Measurements from ENCODE around the gene URM1.
"Not testable (repeated sequence)": the region's sequence is repeated elsewhere in the genome, so short reads cannot be mapped to it uniquely, and the experiment has no call there.

Gene URM1

GRCh38 chr9:128406848-128407391, 35.7 kb downstream of the URM1 start:
- in situ Hi-C loops (cut with MboI; ENCODE audit: low sequenced_read_pairs) = no loop called here

GRCh38 chr9:128408963-128409431, 37.8 kb downstream of the URM1 start:
- in situ Hi-C loops (cut with MboI; ENCODE audit: low sequenced_read_pairs) = no loop called here

DNA sequence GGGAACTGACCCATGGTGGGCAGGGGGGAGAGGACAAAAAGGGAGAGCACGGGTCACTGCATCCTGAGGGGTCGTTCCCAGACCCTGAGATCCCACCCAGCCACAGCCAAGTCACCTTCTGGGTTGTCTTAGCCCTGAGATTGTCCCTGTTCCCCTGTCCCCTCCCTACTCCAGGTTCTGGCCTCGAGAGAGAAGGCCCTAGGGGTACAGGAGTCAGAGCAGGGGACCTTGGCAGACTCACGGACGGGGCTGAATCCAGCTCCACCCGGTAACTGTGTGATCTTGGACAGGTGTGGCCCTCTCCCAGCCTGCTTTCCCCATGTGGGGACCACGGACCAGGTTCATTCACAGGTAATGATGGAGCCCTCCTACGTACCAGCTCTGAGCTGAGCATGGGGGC, 38.3 kb downstream of the URM1 start:
- in situ Hi-C loops (cut with MboI; ENCODE audit: low sequenced_read_pairs) = no loop called here

DNA sequence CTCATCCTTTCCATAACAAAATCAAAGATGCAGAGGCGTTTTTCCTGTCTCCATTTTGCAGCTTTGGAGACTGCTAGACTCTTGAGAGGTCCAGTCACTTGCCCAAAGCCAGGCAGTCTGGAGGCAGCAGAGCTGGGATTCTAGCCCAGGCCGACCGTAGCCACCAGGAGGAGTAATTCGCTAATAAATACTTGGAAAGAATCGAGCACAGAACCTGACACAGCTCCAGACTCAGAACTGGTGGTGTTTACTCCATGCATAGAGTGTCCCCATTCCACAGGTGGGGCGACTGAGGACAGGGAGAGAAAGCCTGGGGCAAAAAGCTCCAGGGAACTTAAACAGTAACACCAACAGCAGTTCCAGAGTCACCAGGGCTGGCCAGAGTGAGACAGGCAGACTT, 38.8 kb downstream of the URM1 start:
- in situ Hi-C loops (cut with MboI; ENCODE audit: low sequenced_read_pairs) = no loop called here

DNA sequence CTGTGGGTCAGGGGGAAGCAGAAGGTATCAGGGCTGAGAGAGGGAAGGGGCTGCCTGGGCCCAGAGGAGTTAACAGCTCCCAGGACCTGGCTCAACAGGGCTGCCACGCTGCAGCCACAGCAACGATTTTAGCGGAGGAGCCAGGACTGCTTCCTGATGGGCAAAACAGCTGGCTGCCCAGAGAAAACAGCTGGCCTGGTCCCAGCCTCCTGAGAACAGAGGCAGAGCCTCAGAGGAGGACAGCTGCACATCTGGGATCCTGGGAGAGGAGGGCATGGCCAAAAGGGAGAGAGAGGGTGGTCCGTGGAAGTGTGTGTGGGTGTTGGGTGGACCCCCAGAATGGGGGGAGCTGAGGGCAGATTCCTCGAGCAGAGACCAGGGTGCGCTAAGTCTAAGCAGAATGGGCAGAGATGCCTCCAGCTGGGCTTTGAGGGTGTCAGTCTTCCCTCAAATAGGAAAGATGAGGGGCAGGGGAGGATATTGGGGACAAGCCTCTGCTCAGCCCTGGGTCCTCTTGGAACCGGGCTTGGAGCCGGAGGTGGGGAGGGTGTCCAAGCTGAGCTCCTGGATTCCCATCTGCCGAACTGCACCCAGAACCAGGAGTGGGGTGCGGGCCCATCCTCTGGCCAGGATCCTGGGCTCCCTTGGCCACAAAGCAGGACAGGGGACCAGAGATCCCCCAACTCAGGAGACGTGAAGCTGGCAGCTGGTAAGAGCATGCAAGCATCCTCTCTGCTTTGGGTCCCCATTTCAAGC, 40.4 kb downstream of the URM1 start:
- in situ Hi-C loops (cut with MboI; ENCODE audit: low sequenced_read_pairs) = no loop called here

DNA sequence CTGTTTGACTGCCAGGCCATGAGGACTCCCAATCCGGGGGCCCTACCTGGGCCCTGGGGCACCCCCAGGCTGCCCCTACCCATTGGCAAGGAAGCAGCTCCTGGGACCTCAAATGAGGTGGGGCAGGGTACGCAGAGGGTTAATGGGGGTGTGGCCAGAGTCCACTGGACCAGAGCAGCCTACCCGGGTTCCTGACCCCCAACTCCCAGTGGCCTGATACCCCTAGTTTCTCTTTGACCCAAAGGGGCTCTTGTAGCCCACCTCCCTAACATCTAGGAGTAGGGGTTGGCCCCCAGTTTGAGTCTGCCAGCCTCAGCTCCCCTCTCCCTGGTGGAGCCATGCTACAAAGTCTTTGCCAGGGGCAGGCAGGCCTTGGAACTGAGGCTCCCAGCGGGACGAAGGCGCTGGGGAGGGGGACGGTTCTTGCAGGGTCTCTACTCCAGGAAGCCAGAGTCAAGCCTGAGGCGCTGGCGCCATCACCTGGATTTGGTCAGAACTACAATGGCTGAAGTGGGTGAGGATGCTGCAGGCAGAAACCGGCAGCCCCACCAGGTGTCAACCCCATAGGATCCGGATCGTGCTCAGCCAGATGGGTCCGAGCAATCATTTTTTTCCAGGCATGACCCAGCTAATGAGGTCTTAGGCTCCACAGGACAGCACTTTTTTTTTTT, 41.1 kb downstream of the URM1 start:
- in situ Hi-C loops (cut with MboI; ENCODE audit: low sequenced_read_pairs) = no loop called here

DNA sequence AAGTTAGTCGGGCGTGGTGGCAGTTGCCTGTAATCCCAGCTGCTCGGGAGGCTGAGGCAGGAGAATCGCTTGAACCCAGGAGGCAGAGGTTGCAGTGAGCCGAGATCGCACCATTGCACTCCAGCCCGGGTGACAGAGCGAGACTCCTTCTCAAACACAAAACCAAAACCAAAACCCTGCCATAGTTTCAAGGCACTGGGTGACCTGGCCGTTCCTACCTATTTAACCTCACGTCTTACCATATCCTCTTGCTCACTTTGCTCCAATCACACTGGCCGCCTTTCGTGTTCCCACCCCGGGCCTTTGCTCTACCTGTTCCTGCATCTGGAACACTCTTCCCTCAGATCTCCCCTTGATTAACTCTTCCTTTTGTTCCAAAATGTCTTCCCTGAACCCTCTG, 42.6 kb downstream of the URM1 start:
- in situ Hi-C loops (cut with MboI; ENCODE audit: low sequenced_read_pairs) = not testable (repeated sequence)

- in situ Hi-C loops (cut with MboI; ENCODE audit: low sequenced_read_pairs) = no loop called here
These were observed 43.3 kb downstream of the URM1 start for GRCh38 chr9:128414461-128414860.

DNA sequence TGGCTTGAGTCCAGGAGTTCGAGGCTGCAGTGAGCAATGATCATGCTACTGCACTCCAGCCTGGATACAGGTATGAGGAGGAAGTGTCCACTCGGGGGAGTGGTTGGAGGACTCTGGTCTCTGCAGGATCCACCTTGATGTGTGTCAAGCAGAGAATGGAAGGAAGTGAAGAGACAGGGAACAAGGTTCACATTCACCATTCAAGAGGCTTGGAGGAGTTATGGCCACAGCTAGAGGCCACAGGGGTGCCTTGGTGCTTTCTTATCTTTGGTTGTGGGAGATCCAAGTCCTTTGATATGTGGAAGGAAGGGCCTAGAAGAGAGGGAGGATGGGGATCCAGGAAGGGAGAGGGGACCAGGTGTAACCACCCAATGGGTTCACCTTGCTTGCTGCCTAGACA, 44.1 kb downstream of the URM1 start:
- in situ Hi-C loops (cut with MboI; ENCODE audit: low sequenced_read_pairs) = no loop called here

DNA sequence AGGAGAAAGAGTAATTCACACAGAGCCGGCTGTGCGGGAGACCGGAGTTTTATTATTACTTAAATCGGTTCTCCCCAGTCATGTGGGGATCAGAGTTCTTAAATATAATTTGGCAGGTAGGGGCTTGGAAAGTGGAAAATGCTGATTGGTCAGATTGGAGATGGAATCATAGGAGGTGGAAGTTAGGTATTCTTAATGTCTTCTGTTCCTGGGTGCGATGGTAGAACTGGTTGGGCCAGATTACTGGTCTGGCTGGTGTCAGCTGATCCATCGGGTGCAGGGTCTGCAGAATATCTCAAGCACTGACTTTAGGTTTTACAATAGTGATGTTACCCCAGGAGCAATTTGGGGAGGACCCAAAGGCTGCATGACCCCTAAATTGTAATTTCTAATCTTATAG, 44.8 kb downstream of the URM1 start:
- in situ Hi-C loops (cut with MboI; ENCODE audit: low sequenced_read_pairs) = no loop called here

DNA sequence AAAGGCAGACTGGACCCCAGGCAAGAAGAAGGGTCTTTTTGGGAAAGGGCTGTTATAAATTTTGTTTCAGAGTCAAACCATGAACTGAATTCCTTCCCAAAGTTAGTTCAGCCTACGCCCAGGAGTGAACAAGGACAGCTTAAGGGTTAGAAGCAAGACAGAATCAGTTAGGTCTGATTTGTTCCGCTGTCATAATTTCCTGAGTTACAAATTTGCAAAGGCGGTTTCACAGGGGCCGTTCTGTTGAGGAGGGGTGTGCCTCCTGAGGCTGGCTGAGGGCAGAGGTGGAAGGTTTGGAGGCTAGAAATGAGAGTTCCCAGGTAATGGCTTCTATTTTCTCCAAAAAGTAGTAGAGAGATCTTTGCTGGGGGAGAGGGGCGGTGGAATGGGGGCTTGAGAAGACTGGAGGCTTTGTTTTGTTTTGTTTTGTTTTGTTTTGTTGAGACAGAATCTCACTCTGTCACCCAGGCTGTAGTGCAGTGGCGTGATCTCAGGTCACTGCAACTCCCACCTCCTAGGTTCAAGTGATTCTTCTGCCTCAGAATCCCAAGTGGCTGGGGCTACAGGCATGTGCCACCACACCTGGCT, 45.4 kb downstream of the URM1 start:
- in situ Hi-C loops (cut with MboI; ENCODE audit: low sequenced_read_pairs) = no loop called here

DNA sequence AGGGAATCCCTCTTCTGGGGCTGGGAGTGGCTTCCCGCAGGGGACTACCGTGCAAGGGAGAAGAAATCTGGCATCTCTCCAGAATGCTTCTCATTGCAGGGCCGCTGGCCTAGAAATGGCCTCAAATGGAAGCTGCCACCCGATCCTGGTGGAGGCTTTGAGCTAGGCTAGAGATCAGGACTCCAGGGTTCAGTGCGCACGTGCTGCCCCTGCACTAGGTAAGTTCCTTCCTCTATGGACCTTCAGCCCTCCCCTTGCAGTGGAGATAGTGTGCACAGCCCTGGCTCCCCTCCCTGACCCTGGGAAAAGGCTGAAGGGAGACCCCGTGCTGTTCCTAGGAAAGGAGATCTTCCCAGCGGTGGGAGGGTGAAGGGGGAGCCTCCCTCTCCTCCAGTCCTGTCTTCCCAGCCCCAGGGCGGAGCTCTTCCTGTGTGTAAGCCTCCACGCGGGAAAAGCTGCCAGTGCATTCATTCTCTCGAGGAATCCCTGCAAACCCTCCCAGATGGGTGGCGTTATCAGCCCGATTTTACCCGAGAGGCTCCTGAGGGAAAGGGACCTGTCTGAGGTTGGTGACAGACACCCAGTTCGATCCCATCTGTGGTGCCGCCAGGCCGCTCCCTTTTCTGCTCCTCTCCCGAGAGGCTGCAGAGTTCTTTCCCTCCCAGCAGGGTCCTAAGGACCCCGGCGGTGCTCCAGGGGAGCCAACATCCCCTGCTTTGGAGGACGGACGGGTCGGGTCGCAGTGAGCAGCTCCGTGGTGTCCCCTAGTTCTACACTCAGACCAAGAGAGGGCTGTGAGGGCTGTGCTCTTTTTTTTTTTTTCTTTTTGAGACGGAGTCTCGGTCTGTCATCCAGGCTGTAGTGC, 48.1 kb downstream of the URM1 start:
- in situ Hi-C loops (cut with MboI; ENCODE audit: low sequenced_read_pairs) = no loop called here

DNA sequence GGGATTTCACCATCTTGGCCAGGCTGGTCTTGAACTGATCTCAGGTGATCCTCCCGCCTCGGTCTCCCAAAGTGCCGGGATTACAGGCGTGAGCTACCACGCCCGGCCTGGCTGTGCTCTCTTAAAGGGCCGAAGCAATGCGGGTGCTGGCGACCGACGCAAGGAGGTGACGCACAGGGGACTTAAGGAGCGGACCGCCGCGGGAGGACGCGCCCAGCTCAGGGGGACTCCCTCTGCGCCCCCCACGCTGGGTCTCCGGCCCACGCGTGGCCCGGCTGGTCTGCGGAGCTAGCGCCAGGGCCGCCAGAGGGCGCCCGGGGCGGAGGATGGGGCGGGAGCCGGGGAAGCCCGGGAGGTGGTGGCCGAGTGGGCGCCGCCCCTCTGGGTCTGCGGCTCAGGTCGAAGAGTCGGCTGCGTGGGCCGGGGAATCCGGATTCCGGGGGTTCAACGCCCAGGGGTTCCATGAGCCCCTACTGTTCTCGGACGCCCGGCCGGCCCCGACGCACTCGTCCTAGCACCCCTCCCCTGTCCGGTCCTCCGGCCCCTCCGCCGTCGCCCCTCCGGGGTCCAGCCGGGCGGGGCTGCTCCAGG, 49.0 kb downstream of the URM1 start:
- in situ Hi-C loops (cut with MboI; ENCODE audit: low sequenced_read_pairs) = no loop called here

DNA sequence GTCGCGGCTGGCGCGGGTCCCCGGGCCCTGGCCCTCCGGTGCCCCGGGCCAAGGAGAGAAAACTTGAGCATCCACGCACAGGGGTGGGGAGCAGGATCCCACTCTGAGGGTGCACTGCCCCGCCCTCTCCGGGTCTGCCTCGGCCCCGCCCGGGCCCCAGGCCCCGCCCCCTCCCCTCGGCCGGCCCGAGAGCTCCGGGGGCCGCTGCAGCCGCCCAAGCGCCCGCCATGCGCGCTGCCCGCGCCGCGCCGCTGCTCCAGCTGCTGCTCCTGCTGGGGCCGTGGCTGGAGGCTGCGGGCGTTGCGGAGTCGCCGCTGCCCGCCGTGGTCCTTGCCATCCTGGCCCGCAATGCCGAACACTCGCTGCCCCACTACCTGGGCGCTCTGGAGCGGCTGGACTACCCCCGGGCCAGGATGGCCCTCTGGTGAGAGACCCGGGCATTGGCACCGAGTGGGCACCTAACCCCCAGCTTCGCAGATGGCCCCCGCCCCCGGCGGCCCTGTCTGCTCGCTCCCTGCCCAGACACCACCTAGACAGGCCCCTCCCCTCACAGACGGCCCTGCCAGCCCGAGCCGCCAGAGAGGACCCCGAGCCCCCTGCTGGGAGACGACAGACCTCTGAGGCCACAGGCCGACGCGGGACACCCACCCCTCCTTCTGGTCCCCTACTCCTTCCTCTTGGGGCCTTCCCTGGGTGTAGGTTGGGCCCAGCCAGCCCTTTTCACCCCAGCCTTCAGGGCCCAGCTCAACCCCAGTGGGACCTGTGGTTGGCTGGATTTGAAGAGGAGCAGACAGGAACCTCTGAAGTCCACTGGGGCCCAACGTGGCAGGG, 49.7 kb downstream of the URM1 start, which contains the start of gene CERCAM:
CERCAM (plus strand) TSS at position 207 of the 831 bp plus-strand sequence; CDS start at position 228, 21 bp downstream.
- in situ Hi-C loops (cut with MboI; ENCODE audit: low sequenced_read_pairs) = no loop called here

DNA sequence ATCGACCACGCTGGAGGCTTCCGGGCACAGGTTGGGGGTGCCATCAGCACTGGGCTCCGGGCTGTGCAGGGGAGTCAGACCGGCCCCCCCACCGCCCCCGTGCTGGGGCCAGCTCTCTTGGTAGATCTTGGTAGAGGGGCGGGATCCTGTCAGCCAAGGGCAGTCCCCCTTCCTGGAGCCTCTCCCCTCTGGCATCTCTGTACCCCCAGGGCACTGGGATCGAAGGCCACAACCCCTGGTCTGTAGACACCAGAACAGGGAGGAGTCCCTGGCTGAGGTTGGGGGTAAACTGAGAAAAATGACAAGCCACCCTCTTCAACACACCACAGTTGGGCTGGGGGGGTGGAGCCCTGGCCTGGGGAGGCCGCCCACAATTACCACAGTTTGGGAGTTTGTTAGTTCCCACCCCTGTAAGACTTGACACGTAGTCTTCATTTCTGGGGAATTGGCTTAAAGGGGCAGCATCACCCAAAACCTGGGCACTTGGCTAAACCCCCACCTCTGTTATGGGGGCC, 50.4 kb downstream of the URM1 start:
- in situ Hi-C loops (cut with MboI; ENCODE audit: low sequenced_read_pairs) = no loop called here

DNA sequence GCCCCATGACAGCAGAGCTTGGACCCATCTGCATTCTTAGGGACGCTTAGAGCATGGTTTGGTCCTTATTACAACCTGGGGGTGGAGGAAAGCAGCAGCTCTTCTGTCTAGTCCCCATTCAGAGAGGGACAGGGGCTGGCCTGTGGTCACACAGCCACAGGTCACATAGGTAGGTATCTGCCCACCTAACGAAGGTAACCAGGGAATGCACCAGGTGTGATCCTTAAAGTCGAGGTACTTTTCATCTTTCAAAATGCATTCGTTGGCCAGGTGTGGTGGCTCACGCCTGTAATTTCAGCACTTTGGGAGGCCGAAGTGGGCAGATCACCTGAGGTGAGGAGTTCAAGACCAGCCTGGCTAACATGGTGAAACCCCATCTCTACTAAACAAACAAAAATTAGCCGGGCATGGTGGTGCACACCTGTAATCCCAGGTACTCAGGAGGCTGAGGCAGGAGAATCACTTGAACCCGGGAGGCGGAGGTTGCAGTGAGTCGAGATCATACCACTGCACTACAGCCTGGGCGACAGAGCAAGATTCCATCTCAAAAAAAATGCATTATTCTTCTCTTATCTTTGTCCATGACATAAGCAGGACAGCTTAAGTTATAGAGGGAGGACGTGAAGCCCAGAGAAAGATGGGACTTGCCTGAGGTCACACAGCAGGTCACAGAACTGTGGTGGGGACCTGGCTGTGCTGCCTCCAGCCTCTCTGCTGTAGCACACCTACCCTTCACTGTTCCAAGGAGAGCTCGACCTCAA, 51.0 kb downstream of the URM1 start:
- in situ Hi-C loops (cut with MboI; ENCODE audit: low sequenced_read_pairs) = not testable (repeated sequence)

DNA sequence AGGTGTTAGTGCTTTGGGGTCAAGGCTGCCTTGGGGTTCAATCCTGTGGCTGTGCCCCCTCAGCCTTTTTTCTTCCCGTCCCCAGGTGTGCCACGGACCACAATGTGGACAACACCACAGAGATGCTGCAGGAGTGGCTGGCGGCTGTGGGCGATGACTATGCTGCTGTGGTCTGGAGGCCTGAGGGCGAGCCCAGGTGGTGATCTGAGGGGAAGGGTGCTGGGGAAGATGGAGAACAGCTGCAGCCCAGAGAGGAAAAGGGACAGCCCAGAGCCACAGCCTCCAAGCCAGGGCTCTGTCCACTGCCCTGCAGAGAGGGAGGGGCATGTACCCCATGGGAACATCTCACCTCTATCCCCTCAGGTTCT, 51.6 kb downstream of the URM1 start:
- in situ Hi-C loops (cut with MboI; ENCODE audit: low sequenced_read_pairs) = no loop called here

DNA sequence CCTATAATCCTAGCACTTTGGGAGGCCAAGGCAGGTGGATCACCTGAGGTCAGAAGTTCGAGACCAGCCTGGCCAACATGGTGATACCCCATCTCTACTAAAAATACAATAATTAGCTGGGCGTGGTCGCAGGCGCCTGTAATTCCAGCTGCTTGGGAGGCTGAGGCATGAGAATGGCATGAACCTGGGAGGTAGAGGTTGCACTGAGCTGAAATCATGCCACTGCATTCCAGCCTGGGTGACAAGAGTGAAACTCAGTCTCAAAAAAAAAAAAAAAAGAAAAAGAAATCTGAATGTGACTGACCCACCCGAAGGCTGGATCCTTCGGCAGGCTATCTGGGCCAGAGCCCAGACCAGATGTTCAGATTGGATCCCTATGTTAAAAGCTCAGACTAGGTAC, 52.2 kb downstream of the URM1 start:
- in situ Hi-C loops (cut with MboI; ENCODE audit: low sequenced_read_pairs) = not testable (repeated sequence)
